ENCODE data around the gene AATK.

Gene AATK

GRCh38 chr17:81115219-81115618 is 50.8 kb downstream of the AATK start:
- H3K4me3 ChIP-seq (ENCODE audit: low read length), result no peak overlapping the region
- no peaks in the 10 kb centered on the region for H3K9me3 ChIP-seq (ENCODE audit: control insufficient read depth, insufficient read depth, low read length)
- no peaks in the 10 kb centered on the region for H4K20me1 ChIP-seq (ENCODE audit: control insufficient read depth, insufficient read depth, low read depth, low read length)
- H3K9me2 ChIP-seq (replicated peaks; ENCODE audit: control insufficient read depth, low read length), result no peaks in the 10 kb centered on the region
- no peaks in the 10 kb centered on the region for H3K79me2 ChIP-seq (ENCODE audit: control insufficient read depth, low read length)
- peaks cover 3% of the 10 kb centered on the region; the same call in 1 of the 2 replicates for H3K4me1 ChIP-seq (ENCODE audit: control insufficient read depth, low read length)
- no peak overlapping the region for H3K4me2 ChIP-seq (ENCODE audit: low read length)
- H3F3A ChIP-seq (ENCODE audit: control insufficient read depth, insufficient read depth), result no peaks in the 10 kb centered on the region
- H3K36me3 ChIP-seq (ENCODE audit: control insufficient read depth, low read length), result no peaks in the 10 kb centered on the region
- TF ChIP-seq EZH2phosphoT487 (IDR thresholded peaks at IDR 0.05; ENCODE audit: borderline replicate concordance, low read length), result no peak
- no peak for TF ChIP-seq CTCF (IDR thresholded peaks at IDR 0.05; ENCODE audit: low read depth, low read length, poor library complexity, severe bottlenecking)
- H3K27ac ChIP-seq (ENCODE audit: low read depth, low read length), result no peak overlapping the region
- H3K27me3 ChIP-seq (ENCODE audit: control insufficient read depth, low read length), result no peaks in the 10 kb centered on the region

GRCh38 chr17:81114351-81115093 is 51.5 kb downstream of the AATK start:
- Histone ChIP-seq H3K4me3 (ENCODE audit: low read length) (no peak overlapping the region), H3K79me2 (ENCODE audit: control insufficient read depth, low read length) (no peaks in the 10 kb centered on the region), H3K4me1 (ENCODE audit: control insufficient read depth, low read length) (peaks cover 2% of the 10 kb centered on the region; the same call in 1 of the 2 replicates), H3K27me3 (ENCODE audit: control insufficient read depth, low read length) (no peaks in the 10 kb centered on the region), H4K20me1 (ENCODE audit: control insufficient read depth, insufficient read depth, low read depth, low read length) (no peaks in the 10 kb centered on the region), H3K9me2 (replicated peaks; ENCODE audit: control insufficient read depth, low read length) (no peaks in the 10 kb centered on the region), H3K36me3 (ENCODE audit: control insufficient read depth, low read length) (no peaks in the 10 kb centered on the region), H3K9me3 (ENCODE audit: control insufficient read depth, insufficient read depth, low read length) (no peaks in the 10 kb centered on the region), H3F3A (ENCODE audit: control insufficient read depth, insufficient read depth) (no peaks in the 10 kb centered on the region), H3K27ac (ENCODE audit: low read depth, low read length) (no peak overlapping the region), H3K4me2 (ENCODE audit: low read length) (no peak overlapping the region)
- TF ChIP-seq CTCF (IDR thresholded peaks at IDR 0.05; ENCODE audit: low read depth, low read length, poor library complexity, severe bottlenecking) (no peak), EZH2phosphoT487 (IDR thresholded peaks at IDR 0.05; ENCODE audit: borderline replicate concordance, low read length) (no peak)

- Histone ChIP-seq H3K27me3 (ENCODE audit: control insufficient read depth, low read length) (no peaks in the 10 kb centered on the region), H3K4me3 (ENCODE audit: low read length) (no peak overlapping the region), H3K79me2 (ENCODE audit: control insufficient read depth, low read length) (no peaks in the 10 kb centered on the region), H4K20me1 (ENCODE audit: control insufficient read depth, insufficient read depth, low read depth, low read length) (no peaks in the 10 kb centered on the region), H3K36me3 (ENCODE audit: control insufficient read depth, low read length) (no peaks in the 10 kb centered on the region), H3K9me2 (replicated peaks; ENCODE audit: control insufficient read depth, low read length) (no peaks in the 10 kb centered on the region), H3K4me2 (ENCODE audit: low read length) (no peak overlapping the region), H3K9me3 (ENCODE audit: control insufficient read depth, insufficient read depth, low read length) (no peaks in the 10 kb centered on the region), H3K27ac (ENCODE audit: low read depth, low read length) (no peak overlapping the region), H3F3A (ENCODE audit: control insufficient read depth, insufficient read depth) (no peaks in the 10 kb centered on the region), H3K4me1 (ENCODE audit: control insufficient read depth, low read length) (no peaks in the 10 kb centered on the region)
- no peak for TF ChIP-seq EZH2phosphoT487 (IDR thresholded peaks at IDR 0.05; ENCODE audit: borderline replicate concordance, low read length)
- no peak for TF ChIP-seq CTCF (IDR thresholded peaks at IDR 0.05; ENCODE audit: low read depth, low read length, poor library complexity, severe bottlenecking)
These were observed 52.8 kb downstream of the AATK start for GRCh38 chr17:81113158-81113724.
